ENCODE data around the gene MRPL49. TPM values are rescaled to one million over a fixed set of nuclear protein-coding genes. Genes with fewer than 3 reads are reported as not detected.
A peak's percentile ranks its signal among the peaks of the same experiment; 100 is the strongest.

MRPL49 gene
- total RNA-seq, 1 donor from 2014 or later, result 45.1 TPM

- Histone ChIP-seq H3K9me3 (ENCODE audit: insufficient read depth, low read depth, low read length) (no peaks in the 10 kb centered on the region), H3K4me1 (ENCODE audit: insufficient read depth, low read length) (peaks cover 34% of the 10 kb centered on the region), H2AFZ (ENCODE audit: low read depth, low read length) (no peak overlapping the region), H3K9ac (ENCODE audit: low read length) (no peak overlapping the region), H3K27me3 (ENCODE audit: insufficient read depth, low read length) (no peaks in the 10 kb centered on the region), H4K20me1 (ENCODE audit: insufficient read depth, low read length) (peaks cover 25% of the 10 kb centered on the region), H3K36me3 (ENCODE audit: insufficient read depth, low read length) (peaks cover 9% of the 10 kb centered on the region), H3K79me2 (ENCODE audit: insufficient read depth, low read length) (peaks cover 33% of the 10 kb centered on the region), H3K27ac (ENCODE audit: low read depth, low read length) (no peak overlapping the region), H3K4me2 (ENCODE audit: low read length) (peak overlapping the region; percentile 91), H3K4me3 (ENCODE audit: insufficient read depth, low read depth, low read length) (no peak overlapping the region)
- H3K27me3 Mint-ChIP-seq (ENCODE audit: low read depth, unreplicated experiment), result no peaks in the 10 kb centered on the region
- no peak for DNase-seq (ENCODE audit: low read depth)
- H3K27ac Mint-ChIP-seq (ENCODE audit: unreplicated experiment), result no peak overlapping the region
- TF ChIP-seq CTCF (IDR thresholded peaks at IDR 0.05; ENCODE audit: insufficient read depth, low read depth, low read length) (no peak), EZH2 (IDR thresholded peaks at IDR 0.05; ENCODE audit: insufficient read depth, low read length) (no peak)
- H3K4me1 Mint-ChIP-seq (ENCODE audit: low read depth, unreplicated experiment), result peaks cover 6% of the 10 kb centered on the region
- H3K36me3 Mint-ChIP-seq (ENCODE audit: low read depth, unreplicated experiment), result peaks cover 9% of the 10 kb centered on the region
- peak overlapping the region; percentile 86 for H3K4me3 Mint-ChIP-seq (ENCODE audit: unreplicated experiment)
- FAIRE-seq, result no peak
- no peaks in the 10 kb centered on the region for H3K9me3 Mint-ChIP-seq (ENCODE audit: unreplicated experiment)
Measured at GRCh38 chr11:65115361-65116082, 6.6 kb upstream of the MRPL49 start.

GRCh38 chr11:65116370-65117205, 5.5 kb upstream of the MRPL49 start:
- H3K4me1 ChIP-seq (ENCODE audit: insufficient read depth, low read length), result peaks cover 38% of the 10 kb centered on the region
- peaks cover 44% of the 10 kb centered on the region for H3K79me2 ChIP-seq (ENCODE audit: insufficient read depth, low read length)
- no peaks in the 10 kb centered on the region for H3K27me3 Mint-ChIP-seq (ENCODE audit: low read depth, unreplicated experiment)
- peak overlapping the region; percentile 87 for H3K27ac Mint-ChIP-seq (ENCODE audit: unreplicated experiment)
- TF ChIP-seq EZH2 (IDR thresholded peaks at IDR 0.05; ENCODE audit: insufficient read depth, low read length) (no peak), CTCF (IDR thresholded peaks at IDR 0.05; ENCODE audit: insufficient read depth, low read depth, low read length) (no peak)
- H3K36me3 ChIP-seq (ENCODE audit: insufficient read depth, low read length), result peaks cover 15% of the 10 kb centered on the region
- H3K9me3 ChIP-seq (ENCODE audit: insufficient read depth, low read depth, low read length), result no peaks in the 10 kb centered on the region
- peak overlapping the region; percentile 86 for H3K4me3 Mint-ChIP-seq (ENCODE audit: unreplicated experiment)
- peak overlapping the region; percentile 44 for H2AFZ ChIP-seq (ENCODE audit: low read depth, low read length)
- peak overlapping the region; percentile 91 for H3K4me2 ChIP-seq (ENCODE audit: low read length)
- FAIRE-seq (no peak), DNase-seq (ENCODE audit: low read depth) (peak; percentile 73)
- peaks cover 23% of the 10 kb centered on the region for H4K20me1 ChIP-seq (ENCODE audit: insufficient read depth, low read length)
- H3K9me3 Mint-ChIP-seq (ENCODE audit: unreplicated experiment), result no peaks in the 10 kb centered on the region
- H3K27ac ChIP-seq (ENCODE audit: low read depth, low read length), result peak overlapping the region; percentile 82
- peaks cover 12% of the 10 kb centered on the region for H3K4me1 Mint-ChIP-seq (ENCODE audit: low read depth, unreplicated experiment)
- H3K36me3 Mint-ChIP-seq (ENCODE audit: low read depth, unreplicated experiment), result peaks cover 15% of the 10 kb centered on the region
- H3K27me3 ChIP-seq (ENCODE audit: insufficient read depth, low read length), result no peaks in the 10 kb centered on the region
- H3K9ac ChIP-seq (ENCODE audit: low read length), result peak overlapping the region; percentile 92
- peak overlapping the region; percentile 75 for H3K4me3 ChIP-seq (ENCODE audit: insufficient read depth, low read depth, low read length)

All from astrocyte (in vitro differentiated cells and primary cell).